ENCODE measurements around the gene CARS1. TPM values are rescaled to one million over a fixed set of nuclear protein-coding genes. Genes with fewer than 3 reads are reported as not detected.
A peak's percentile ranks its signal among the peaks of the same experiment; 100 is the strongest.

Gene CARS1
- total and polyA plus RNA-seq, 2 experiments from 2014 or later, result 72.9 to 95.9 TPM

- TF ChIP-seq, protein P1, sequence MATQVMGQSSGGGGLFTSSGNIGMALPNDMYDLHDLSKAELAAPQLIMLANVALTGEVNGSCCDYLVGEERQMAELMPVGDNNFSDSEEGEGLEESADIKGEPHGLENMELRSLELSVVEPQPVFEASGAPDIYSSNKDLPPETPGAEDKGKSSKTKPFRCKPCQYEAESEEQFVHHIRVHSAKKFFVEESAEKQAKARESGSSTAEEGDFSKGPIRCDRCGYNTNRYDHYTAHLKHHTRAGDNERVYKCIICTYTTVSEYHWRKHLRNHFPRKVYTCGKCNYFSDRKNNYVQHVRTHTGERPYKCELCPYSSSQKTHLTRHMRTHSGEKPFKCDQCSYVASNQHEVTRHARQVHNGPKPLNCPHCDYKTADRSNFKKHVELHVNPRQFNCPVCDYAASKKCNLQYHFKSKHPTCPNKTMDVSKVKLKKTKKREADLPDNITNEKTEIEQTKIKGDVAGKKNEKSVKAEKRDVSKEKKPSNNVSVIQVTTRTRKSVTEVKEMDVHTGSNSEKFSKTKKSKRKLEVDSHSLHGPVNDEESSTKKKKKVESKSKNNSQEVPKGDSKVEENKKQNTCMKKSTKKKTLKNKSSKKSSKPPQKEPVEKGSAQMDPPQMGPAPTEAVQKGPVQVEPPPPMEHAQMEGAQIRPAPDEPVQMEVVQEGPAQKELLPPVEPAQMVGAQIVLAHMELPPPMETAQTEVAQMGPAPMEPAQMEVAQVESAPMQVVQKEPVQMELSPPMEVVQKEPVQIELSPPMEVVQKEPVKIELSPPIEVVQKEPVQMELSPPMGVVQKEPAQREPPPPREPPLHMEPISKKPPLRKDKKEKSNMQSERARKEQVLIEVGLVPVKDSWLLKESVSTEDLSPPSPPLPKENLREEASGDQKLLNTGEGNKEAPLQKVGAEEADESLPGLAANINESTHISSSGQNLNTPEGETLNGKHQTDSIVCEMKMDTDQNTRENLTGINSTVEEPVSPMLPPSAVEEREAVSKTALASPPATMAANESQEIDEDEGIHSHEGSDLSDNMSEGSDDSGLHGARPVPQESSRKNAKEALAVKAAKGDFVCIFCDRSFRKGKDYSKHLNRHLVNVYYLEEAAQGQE (IDR thresholded peaks at IDR 0.05; ENCODE audit: unreplicated experiment), result no peak
- TF ChIP-seq JUNB (IDR thresholded peaks at IDR 0.05; ENCODE audit: unreplicated experiment) (no peak), NANOG (IDR thresholded peaks at IDR 0.05; ENCODE audit: borderline replicate concordance) (no peak), EZH2phosphoT487 (IDR thresholded peaks at IDR 0.05; ENCODE audit: unreplicated experiment) (no peak), POLR2AphosphoS5 (IDR thresholded peaks at IDR 0.05; ENCODE audit: low read depth) (no peak), ZNF331 (CRISPR knock-in tag; IDR thresholded peaks at IDR 0.05; ENCODE audit: low read depth) (no peak)
Measured at GRCh38 chr11:2989551-2989950, 67.7 kb downstream of the CARS1 start (continued).

DNA sequence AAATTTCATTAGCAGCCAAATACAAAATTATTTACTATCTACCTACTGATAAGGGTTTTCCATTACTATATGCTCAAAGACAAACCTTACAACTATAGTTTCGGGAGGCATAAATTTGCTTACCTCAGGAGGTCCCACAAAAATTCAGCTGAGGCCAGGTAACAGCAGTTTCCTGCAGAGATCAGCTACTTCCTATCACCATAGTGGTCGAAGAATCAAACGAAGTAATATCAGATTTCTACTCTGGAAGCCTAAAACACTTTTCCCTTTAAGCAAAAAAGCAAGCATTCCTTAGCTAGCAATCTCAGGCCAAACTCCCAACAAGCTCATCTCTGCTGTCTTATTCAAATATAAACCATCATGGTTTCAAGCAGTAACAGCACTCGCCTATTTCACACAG, 68.2 kb downstream of the CARS1 start:
- Mint-ChIP-seq H3K4me1 (peaks cover 29% of the 10 kb centered on the region), H3K4me3 (peak overlapping the region; percentile 95), H3K27ac (peak overlapping the region; percentile 61), H3K27me3 (ENCODE audit: insufficient read depth, low read depth, poor library complexity) (peaks cover 6% of the 10 kb centered on the region), H3K9me3 (no peaks in the 10 kb centered on the region), H3K36me3 (ENCODE audit: low read depth) (peaks cover 21% of the 10 kb centered on the region)
- H3F3A ChIP-seq (replicated peaks; ENCODE audit: low read depth), result peaks cover 9% of the 10 kb centered on the region
- peaks cover 41% of the 10 kb centered on the region for H3K4me1 ChIP-seq (ENCODE audit: insufficient read depth)
- peak overlapping the region; percentile 64 for H3K27ac ChIP-seq (ENCODE audit: low read depth)
- DNase-seq (ENCODE audit: low spot score) (no peak), ATAC-seq (no peak)
- no peaks in the 10 kb centered on the region for H3K9me2 ChIP-seq (ENCODE audit: insufficient read depth)
- H4K20me1 ChIP-seq (replicated peaks; ENCODE audit: insufficient read depth), result peaks cover 68% of the 10 kb centered on the region
- peak overlapping the region; percentile 98 for H3K4me2 ChIP-seq
- TF ChIP-seq EZH2phosphoT487 (IDR thresholded peaks at IDR 0.05; ENCODE audit: unreplicated experiment), result no peak
- no peaks in the 10 kb centered on the region for H3K36me3 ChIP-seq (ENCODE audit: insufficient read depth)
- H3K79me2 ChIP-seq (replicated peaks; ENCODE audit: insufficient read depth), result peaks cover 78% of the 10 kb centered on the region
- H3K27me3 ChIP-seq (ENCODE audit: insufficient read depth), result no peaks in the 10 kb centered on the region
- peak overlapping the region; percentile 99 for H3K4me3 ChIP-seq
- no peak overlapping the region for H2AFZ ChIP-seq

DNA sequence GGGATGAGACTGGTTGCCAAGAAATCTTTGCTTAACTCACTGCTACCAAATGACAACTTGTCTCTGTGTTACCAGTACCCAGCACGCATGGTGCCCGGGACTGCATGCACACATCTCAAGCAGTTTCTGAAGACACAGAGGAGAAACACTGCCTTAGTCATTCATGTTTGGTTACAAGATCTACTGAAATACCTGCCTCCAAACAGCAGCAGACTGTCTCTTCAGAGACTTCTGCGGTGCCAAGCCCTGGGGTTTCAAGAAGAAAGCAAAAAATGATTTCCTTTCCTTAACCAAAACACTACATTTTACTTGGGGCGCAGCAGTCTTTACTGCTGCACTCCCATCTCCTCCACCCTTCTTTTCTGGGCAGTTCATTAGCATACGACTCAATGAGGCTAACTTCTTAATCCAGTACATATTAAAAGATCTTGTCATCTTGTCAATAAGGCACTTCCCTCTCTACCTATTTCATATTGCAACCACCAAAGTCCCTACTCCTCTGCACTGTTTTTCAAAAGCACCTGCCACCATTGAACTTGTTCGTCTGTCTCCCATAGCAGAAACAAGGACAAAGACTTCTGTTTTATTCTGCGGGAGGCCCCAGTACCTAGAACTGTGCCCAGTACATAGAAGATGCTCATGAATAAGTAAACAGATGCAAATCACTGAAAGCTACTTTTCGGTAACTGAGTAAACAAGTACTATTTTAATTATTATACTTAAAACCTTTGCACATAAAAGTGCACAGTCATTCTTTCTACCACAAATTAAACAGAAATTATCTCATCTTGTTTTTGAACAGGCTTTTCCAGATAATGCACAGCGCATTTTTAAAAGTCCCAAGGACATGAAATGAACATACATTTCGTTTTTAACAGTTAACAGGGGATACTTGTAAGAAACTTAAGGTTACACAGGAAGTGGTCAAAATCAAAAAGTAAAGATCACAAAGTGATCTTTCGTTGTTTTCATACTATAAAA, 69.1 kb downstream of the CARS1 start:
- H3K27me3 ChIP-seq (ENCODE audit: insufficient read depth), result no peaks in the 10 kb centered on the region
- Mint-ChIP-seq H3K27me3 (ENCODE audit: insufficient read depth, low read depth, poor library complexity) (peaks cover 6% of the 10 kb centered on the region), H3K27ac (peak overlapping the region; percentile 0; the same call in 1 of the 2 replicates), H3K36me3 (ENCODE audit: low read depth) (peaks cover 25% of the 10 kb centered on the region), H3K4me1 (peaks cover 29% of the 10 kb centered on the region), H3K9me3 (no peaks in the 10 kb centered on the region), H3K4me3 (peak overlapping the region; percentile 95)
- ATAC-seq (no peak), DNase-seq (ENCODE audit: low spot score) (no peak)
- H3K9me2 ChIP-seq (ENCODE audit: insufficient read depth), result no peaks in the 10 kb centered on the region
- peaks cover 74% of the 10 kb centered on the region for H4K20me1 ChIP-seq (replicated peaks; ENCODE audit: insufficient read depth)
- TF ChIP-seq POLR2AphosphoS5 (IDR thresholded peaks at IDR 0.05; ENCODE audit: low read depth), result no peak
- peak overlapping the region; percentile 64; the same call in 1 of the 2 replicates for H3K27ac ChIP-seq (ENCODE audit: low read depth)
- H2AFZ ChIP-seq, result no peak overlapping the region
- H3K79me2 ChIP-seq (replicated peaks; ENCODE audit: insufficient read depth), result peaks cover 86% of the 10 kb centered on the region
- H3K36me3 ChIP-seq (ENCODE audit: insufficient read depth), result no peaks in the 10 kb centered on the region
- H3F3A ChIP-seq (replicated peaks; ENCODE audit: low read depth), result peaks cover 11% of the 10 kb centered on the region
- H3K4me1 ChIP-seq (ENCODE audit: insufficient read depth), result peaks cover 38% of the 10 kb centered on the region
- peak overlapping the region; percentile 99 for H3K4me3 ChIP-seq
- H3K4me2 ChIP-seq, result peak overlapping the region; percentile 98

Measured in GM23338 (cell line).